Esophagus squamous epithelium (tissue), 4 donors: ENCODE measurements around the gene TAF13.

Source experiments
- CTCF ChIP-seq, 6 experiments: fragments of 450-650 bp in 4 of 6; fragments of 200-600 bp in 2 of 6; sonication (generic) in 2 of 6; IDR thresholded peaks; one replicate each; pipeline ENCODE4 v1.5.1; 2016 to 2019; ENCODE audit warnings: antibody characterized with exemption in 6 of 6, mild to moderate bottlenecking in 4 of 6, moderate library complexity in 4 of 6
- POLR2A ChIP-seq, 4 donors: fragments of 450-650 bp; IDR thresholded peaks; one replicate each; pipeline ENCODE4 v1.6.1; 2017; ENCODE audit warnings: antibody characterized with exemption in 4 of 4, mild to moderate bottlenecking in 4 of 4, moderate library complexity in 3 of 4

- TF ChIP-seq CTCF (IDR thresholded peaks at IDR 0.05), result no peak
- no peak for TF ChIP-seq POLR2A (IDR thresholded peaks at IDR 0.05)
Measured at GRCh38 chr1:109050228-109050995, 25.4 kb downstream of the TAF13 start.
